SJCRH30 (cell line): ENCODE data around the gene TAC3. TPM values are rescaled to one million over a fixed set of nuclear protein-coding genes. Genes with fewer than 3 reads are reported as not detected.
A peak's percentile ranks its signal among the peaks of the same experiment; 100 is the strongest.
"Not testable (repeated sequence)": the region's sequence is repeated elsewhere in the genome, so short reads cannot be mapped to it uniquely, and the experiment has no call there.

Experiments used
- DNase-seq, 2 experiments: peaks; one replicate each; pipeline ENCODE4 v3.0.0-alpha.2; 2015 to 2020
- H3K27ac ChIP-seq: fragments of 250-450 bp; sonication (Bioruptor Pico); 2 replicates; pipeline ENCODE4 v1.5.1; 2020; ENCODE audit warnings: mild to moderate bottlenecking, moderate library complexity
- H3K27me3 ChIP-seq: fragments of 250-450 bp; sonication (Bioruptor Pico); 2 replicates; pipeline ENCODE4 v1.5.1; 2020; ENCODE audit warnings: mild to moderate bottlenecking, moderate library complexity
- H3K36me3 ChIP-seq: fragments of 250-450 bp; sonication (Bioruptor Pico); 2 replicates; pipeline ENCODE4 v1.5.1; 2020; ENCODE audit warnings: mild to moderate bottlenecking, moderate library complexity
- H3K4me1 ChIP-seq: fragments of 250-450 bp; sonication (Bioruptor Pico); 2 replicates; pipeline ENCODE4 v1.5.1; 2020; ENCODE audit warnings: mild to moderate bottlenecking, moderate library complexity
- H3K4me3 ChIP-seq: fragments of 250-450 bp; sonication (Bioruptor Pico); 2 replicates; pipeline ENCODE4 v1.5.1; 2020; ENCODE audit warnings: mild to moderate bottlenecking, moderate library complexity
- H3K9me3 ChIP-seq: fragments of 250-450 bp; sonication (Bioruptor Pico); replicated peaks from 2 replicates; pipeline ENCODE4 v1.5.1; 2020; ENCODE audit warnings: mild to moderate bottlenecking, moderate library complexity
- total RNA-seq: library from RNA; depleted of rRNA; stranded (reverse); fragments of >200 nt; shearing (Covaris generic); gene quantifications from 2 replicates; pipeline ENCODE4 v1.2.3, GENCODE V29; 2014

The TAC3 gene
- total RNA-seq, 1 experiment from 2014 or later: not detected

GRCh38 chr12:56989861-56990610 is 26.3 kb downstream of the TAC3 start:
- H3K27ac ChIP-seq: no peak overlapping the region
- H3K4me1 ChIP-seq: no peaks in the 10 kb centered on the region
- no peaks in the 10 kb centered on the region for H3K36me3 ChIP-seq
- no peak overlapping the region for H3K4me3 ChIP-seq
- DNase-seq: peak in 1 of 2 experiments; percentile 18
- no peaks in the 10 kb centered on the region for H3K9me3 ChIP-seq
- H3K27me3 ChIP-seq: 0 out of 2 replicates have a peak, but pooled peaks cover 6% of the 10 kb centered on the region

DNA sequence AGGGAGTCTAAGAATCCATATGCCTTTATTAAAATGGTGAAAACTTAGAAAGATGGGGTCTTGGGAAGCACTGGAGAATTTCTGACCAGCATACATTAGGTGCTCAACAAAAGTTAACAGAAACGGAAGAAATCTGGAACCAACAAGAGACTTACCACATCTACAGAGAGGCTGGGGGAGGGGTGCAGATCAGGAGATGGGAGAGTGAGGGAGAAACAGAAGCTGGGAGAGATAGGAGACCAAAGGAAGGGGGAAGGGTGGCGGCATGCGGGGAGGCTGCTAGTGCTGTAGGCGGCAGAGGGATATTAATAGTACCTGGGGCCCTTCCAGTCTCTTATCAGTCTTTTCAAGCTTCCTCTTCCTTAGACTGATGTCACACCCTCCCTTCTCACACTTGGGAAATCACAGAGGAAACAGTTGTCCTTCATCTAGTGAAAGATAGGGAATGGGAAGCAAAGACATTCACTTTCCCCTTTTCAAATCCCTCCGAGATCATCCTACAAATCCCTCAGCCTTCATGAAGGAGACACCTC is 28.1 kb downstream of the TAC3 start:
- no peak overlapping the region for H3K4me3 ChIP-seq
- peak; percentile 27 to 32 for DNase-seq
- H3K9me3 ChIP-seq: no peaks in the 10 kb centered on the region
- no peak overlapping the region for H3K27ac ChIP-seq
- no peaks in the 10 kb centered on the region for H3K36me3 ChIP-seq
- H3K4me1 ChIP-seq: no peaks in the 10 kb centered on the region
- 0 out of 2 replicates have a peak, but pooled peaks cover 6% of the 10 kb centered on the region for H3K27me3 ChIP-seq

GRCh38 chr12:56987551-56988053 is 28.7 kb downstream of the TAC3 start:
- Histone ChIP-seq H3K27me3 (0 out of 2 replicates have a peak, but pooled peaks cover 6% of the 10 kb centered on the region), H3K9me3 (no peaks in the 10 kb centered on the region), H3K4me3 (no peak overlapping the region), H3K36me3 (no peaks in the 10 kb centered on the region), H3K4me1 (no peaks in the 10 kb centered on the region), H3K27ac (no peak overlapping the region)
- peak; percentile 72 to 88 for DNase-seq

DNA sequence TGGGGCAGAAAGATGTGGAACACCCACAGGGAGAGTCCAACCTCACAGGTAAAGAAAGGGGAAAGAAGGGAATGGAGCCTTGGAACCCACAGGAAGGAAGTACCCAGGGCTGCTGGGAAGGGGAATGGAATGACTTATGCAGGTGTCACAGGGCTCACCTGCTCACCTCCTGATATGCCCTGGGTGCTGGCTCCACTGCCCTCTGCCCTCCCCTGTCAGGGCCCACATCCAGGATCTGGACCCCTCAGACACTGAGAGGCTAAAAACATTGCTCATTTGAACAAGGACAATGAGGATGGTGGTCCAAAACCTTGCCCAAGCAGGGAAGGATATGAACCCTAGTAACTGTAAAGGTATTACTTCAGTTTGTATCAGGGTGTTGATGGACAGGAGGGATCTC is 29.3 kb downstream of the TAC3 start:
- no peaks in the 10 kb centered on the region for H3K36me3 ChIP-seq
- H3K27me3 ChIP-seq: 0 out of 2 replicates have a peak, but pooled peaks cover 6% of the 10 kb centered on the region
- no peak overlapping the region for H3K27ac ChIP-seq
- H3K4me3 ChIP-seq: no peak overlapping the region
- no peaks in the 10 kb centered on the region for H3K9me3 ChIP-seq
- no peak for DNase-seq
- no peaks in the 10 kb centered on the region for H3K4me1 ChIP-seq

DNA sequence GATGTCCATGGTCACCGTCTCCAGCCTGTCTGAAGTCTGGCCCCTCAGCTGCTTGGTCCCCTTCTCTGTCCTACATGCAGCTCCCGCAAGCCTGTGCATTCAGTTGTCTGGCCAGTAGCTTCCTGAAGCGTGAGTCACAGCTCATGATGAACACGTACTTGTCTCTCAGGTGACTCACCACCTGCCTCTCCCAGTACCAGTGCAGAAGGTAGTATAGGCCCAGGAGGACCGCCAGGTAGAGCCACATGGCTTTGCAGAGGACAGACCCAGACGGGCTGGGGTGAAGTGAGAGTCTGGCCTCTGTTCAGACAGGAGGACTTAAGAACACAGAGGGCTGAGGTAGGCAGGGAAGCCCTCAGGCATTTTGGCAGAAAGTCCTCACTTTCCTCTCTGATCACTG is 30.6 kb downstream of the TAC3 start:
- H3K27ac ChIP-seq, H3K4me1 ChIP-seq, H3K27me3 ChIP-seq, H3K9me3 ChIP-seq, H3K36me3 ChIP-seq, DNase-seq, H3K4me3 ChIP-seq: not testable (repeated sequence)

DNA sequence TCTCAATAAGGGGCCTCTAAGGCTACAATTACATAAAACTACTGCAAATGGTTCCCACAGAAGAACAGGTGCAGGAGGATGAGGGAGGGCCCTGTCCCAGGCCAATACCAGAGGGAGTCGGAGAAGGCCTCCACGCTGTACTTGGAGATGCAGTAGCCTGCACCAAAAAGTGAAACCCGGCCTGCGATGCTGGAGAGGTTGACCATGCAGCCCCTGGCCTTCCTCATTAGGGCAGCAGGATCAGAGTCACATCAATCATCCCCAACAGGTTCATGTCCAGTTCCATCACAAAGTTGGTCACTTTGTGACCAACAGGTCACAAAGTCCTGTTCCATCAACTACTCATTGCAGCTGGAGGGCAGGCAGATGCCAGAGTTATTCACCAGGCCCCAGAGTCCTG is 32.9 kb downstream of the TAC3 start:
- peak in 1 of 2 experiments; percentile 13 for DNase-seq
- no peaks in the 10 kb centered on the region for H3K36me3 ChIP-seq
- H3K27me3 ChIP-seq: no peaks in the 10 kb centered on the region
- no peak overlapping the region for H3K4me3 ChIP-seq
- no peaks in the 10 kb centered on the region for H3K9me3 ChIP-seq
- no peaks in the 10 kb centered on the region for H3K4me1 ChIP-seq
- no peak overlapping the region for H3K27ac ChIP-seq

- not testable (repeated sequence) for H3K4me1 ChIP-seq, DNase-seq, H3K27me3 ChIP-seq, H3K27ac ChIP-seq, H3K36me3 ChIP-seq, H3K4me3 ChIP-seq, H3K9me3 ChIP-seq
Measured at GRCh38 chr12:56982578-56983236, 33.6 kb downstream of the TAC3 start.

DNA sequence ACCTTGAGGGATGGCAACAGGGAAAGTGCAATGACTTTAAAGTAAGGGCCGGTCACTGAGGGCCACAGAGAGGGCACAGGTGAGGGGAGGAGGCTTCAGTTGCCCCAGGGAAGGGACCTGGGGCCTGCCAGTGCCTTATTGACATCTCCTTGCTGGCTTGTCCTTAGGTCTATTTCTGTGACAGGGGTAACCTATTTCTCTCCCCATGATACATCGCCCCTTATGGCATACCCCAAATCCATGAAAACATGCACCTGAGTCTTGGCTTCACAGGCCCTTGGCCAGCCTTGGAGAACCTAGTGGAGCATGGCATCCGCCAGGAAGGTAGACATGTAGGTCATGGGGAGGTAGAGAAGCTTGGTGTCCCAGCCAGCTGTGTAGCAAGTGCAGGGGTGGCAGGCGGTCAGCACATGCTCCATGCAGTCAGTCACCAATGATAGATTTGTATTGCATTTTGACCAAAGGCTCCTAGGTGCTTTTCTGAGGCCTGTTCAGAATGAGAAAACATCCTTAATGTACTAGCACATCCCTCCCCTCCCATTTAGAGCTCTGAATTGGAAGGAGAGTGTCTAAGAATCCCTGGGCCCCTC is 35.3 kb downstream of the TAC3 start:
- H3K9me3 ChIP-seq: no peaks in the 10 kb centered on the region
- H3K4me1 ChIP-seq: no peaks in the 10 kb centered on the region
- no peak overlapping the region for H3K27ac ChIP-seq
- no peak for DNase-seq
- H3K36me3 ChIP-seq: no peaks in the 10 kb centered on the region
- H3K4me3 ChIP-seq: no peak overlapping the region
- H3K27me3 ChIP-seq: no peaks in the 10 kb centered on the region; the same call in 1 of the 2 replicates

DNA sequence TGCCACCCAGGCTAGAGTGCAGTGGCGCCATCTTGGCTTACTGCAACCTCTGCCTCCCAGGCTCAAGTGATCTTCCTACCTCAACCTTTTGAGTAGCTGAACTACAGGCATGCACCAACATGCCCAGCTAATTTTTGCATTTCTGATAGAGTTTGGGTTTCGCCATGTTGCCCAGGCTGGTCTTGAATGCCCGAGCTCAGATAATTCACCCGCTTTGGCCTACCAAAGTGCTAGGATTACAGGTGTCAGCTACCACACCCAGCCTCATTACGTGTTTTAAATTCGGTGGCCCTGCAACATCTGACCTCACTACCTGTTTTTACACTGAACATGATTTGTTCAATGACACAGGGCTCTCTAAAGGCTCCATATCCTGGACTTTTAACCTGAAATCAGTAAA is 36.1 kb downstream of the TAC3 start:
- Histone ChIP-seq H3K27me3 (no peaks in the 10 kb centered on the region; the same call in 1 of the 2 replicates), H3K27ac (no peak overlapping the region), H3K9me3 (no peaks in the 10 kb centered on the region), H3K4me1 (no peaks in the 10 kb centered on the region), H3K4me3 (no peak overlapping the region), H3K36me3 (no peaks in the 10 kb centered on the region)
- no peak for DNase-seq

DNA sequence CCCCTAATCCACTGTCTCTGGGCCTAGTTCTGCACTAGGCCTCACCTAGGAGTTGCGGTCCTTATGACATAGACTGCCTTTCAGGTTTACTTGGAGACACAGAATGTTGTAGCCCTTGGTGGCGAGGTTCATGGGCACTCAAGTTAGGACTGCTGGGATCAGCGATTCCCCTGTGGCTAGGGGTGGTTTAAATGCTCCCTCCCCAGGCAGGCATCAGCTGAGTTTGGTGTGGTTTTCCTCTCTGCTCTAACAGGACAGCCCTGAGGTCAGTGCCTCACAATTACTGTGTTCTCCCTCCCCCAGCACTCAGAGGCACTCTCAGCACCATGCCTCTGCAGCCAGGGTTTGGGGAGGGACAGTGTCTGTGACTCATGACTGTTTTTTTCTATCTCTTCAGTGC is 36.7 kb downstream of the TAC3 start:
- no peaks in the 10 kb centered on the region for H3K4me1 ChIP-seq
- no peak overlapping the region for H3K4me3 ChIP-seq
- no peak for DNase-seq
- no peaks in the 10 kb centered on the region; the same call in 1 of the 2 replicates for H3K27me3 ChIP-seq
- H3K36me3 ChIP-seq: no peaks in the 10 kb centered on the region
- H3K27ac ChIP-seq: no peak overlapping the region
- no peaks in the 10 kb centered on the region for H3K9me3 ChIP-seq

DNA sequence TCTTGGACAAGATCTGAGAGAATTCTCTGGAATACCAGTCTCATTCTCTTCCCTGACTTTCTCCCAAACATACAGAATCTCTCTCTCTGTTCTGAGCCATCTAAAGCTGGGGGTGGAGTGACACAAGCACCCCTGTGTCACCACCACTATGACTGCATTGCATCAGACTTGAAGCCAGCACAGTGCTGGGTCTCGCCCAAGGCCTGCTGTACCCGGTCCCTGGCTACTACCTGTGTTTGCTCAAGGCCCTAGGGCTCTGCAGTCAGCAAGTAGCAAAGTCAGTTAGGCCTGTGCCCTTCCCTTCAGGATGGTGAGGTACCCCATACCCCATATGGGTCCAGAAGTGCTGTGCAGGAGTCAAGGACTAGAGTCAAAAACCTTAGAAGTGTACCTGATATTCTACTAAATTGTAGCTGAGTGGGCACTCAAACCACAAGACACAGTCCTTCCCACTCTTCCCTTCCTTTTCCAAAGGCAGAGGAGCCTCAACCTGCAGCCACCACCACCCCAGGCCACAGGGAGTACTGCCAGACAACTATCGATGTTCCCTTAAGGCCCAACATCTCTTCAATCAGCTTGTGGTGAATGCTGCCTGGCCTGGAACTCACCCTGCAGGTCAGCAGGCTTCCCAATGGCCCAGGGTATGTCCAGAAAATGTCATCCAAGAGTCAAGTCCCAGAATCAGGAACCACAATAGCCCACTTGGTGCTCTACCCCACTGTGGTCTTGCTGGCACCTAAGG is 37.8 kb downstream of the TAC3 start:
- Histone ChIP-seq H3K4me3 (no peak overlapping the region), H3K4me1 (no peaks in the 10 kb centered on the region), H3K27me3 (no peaks in the 10 kb centered on the region; the same call in 1 of the 2 replicates), H3K36me3 (no peaks in the 10 kb centered on the region), H3K9me3 (no peaks in the 10 kb centered on the region), H3K27ac (no peak overlapping the region)
- no peak for DNase-seq

- not testable (repeated sequence) for H3K36me3 ChIP-seq, H3K27ac ChIP-seq, DNase-seq, H3K4me3 ChIP-seq, H3K9me3 ChIP-seq, H3K4me1 ChIP-seq, H3K27me3 ChIP-seq
Measured at GRCh38 chr12:56977361-56977760, 39.0 kb downstream of the TAC3 start.

DNA sequence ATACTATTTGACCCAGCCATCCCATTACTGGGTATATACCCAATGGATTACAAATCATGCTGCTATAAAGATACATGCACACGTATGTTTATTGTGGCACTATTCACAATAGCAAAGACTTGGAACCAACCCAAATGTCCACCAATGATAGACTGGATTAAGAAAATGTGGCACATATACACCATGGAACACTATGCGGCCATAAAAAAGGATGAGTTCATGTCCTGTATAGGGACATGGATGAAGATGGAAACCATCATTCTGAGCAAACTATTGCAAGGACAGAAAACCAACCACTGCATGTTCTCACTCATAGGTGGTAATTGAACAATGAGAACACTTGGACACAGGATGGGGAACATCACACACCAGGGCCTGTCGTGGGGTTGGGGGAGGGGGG is 42.1 kb downstream of the TAC3 start:
- H3K4me3 ChIP-seq, DNase-seq, H3K4me1 ChIP-seq, H3K27ac ChIP-seq, H3K9me3 ChIP-seq, H3K36me3 ChIP-seq, H3K27me3 ChIP-seq: not testable (repeated sequence)

DNA sequence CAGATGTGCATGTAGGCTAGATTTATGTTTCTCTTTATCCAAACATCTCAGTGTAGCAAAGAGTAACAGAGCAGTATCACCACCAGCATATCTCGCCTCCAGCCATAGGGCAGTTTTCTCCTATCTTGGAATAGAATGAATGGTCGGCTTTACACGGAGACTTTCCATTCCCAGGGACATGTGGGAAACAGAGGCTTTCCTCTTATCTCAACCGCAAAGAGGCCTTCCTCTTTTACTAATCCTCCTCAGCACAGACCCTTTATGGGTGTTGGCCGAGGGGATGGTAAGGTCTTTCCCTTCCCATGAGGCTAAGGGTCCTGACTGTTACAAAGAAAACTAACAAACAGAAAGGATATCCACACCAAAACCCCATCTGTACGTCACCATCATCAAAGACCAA is 47.4 kb downstream of the TAC3 start:
- H3K27ac ChIP-seq, H3K36me3 ChIP-seq, H3K27me3 ChIP-seq, DNase-seq, H3K4me1 ChIP-seq, H3K9me3 ChIP-seq, H3K4me3 ChIP-seq: not testable (repeated sequence)
